Testis (tissue), 2 donors: ENCODE measurements around the gene CXXC5.

Experiments
- POLR2A ChIP-seq: fragments of 450-650 bp; IDR thresholded peaks from one replicate; pipeline ENCODE4 v1.6.1; 2017; ENCODE audit warnings: antibody characterized with exemption, mild to moderate bottlenecking, moderate library complexity
- TF ChIP-seq, protein P1 (sequence below), 3 experiments: fragments of 450-650 bp in 2 of 3; fragments of 200-600 bp in 1 of 3; sonication (generic) in 1 of 3; IDR thresholded peaks; one replicate each; pipeline ENCODE4 v1.5.1; 2016 to 2019; ENCODE audit warnings: antibody characterized with exemption in 3 of 3, mild to moderate bottlenecking in 2 of 3, moderate library complexity in 1 of 3

DNA sequence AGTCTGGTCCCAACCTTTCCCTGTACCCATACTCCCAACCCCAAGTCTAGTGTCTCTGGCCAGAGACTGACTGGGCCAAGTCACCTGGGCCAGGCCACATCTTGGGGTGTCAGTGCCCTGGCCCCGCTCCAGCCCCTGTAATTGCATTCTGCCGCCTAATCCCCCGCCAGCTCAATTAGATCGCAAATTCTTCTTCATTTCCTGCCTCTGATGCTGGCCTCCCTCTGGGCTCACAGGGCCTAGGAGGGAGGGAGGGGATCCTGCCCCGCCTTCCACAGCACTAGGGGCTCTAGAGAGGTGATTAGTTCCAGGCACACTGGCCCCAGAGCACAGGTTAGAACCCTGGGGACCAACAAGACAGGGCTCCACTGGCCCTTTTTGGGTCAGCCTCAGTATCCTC is 5.5 kb downstream of the CXXC5 start:
- TF ChIP-seq, protein P1, sequence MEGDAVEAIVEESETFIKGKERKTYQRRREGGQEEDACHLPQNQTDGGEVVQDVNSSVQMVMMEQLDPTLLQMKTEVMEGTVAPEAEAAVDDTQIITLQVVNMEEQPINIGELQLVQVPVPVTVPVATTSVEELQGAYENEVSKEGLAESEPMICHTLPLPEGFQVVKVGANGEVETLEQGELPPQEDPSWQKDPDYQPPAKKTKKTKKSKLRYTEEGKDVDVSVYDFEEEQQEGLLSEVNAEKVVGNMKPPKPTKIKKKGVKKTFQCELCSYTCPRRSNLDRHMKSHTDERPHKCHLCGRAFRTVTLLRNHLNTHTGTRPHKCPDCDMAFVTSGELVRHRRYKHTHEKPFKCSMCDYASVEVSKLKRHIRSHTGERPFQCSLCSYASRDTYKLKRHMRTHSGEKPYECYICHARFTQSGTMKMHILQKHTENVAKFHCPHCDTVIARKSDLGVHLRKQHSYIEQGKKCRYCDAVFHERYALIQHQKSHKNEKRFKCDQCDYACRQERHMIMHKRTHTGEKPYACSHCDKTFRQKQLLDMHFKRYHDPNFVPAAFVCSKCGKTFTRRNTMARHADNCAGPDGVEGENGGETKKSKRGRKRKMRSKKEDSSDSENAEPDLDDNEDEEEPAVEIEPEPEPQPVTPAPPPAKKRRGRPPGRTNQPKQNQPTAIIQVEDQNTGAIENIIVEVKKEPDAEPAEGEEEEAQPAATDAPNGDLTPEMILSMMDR (IDR thresholded peaks at IDR 0.05), result no peak
- TF ChIP-seq POLR2A, result no peak
